IMR-90 (cell line): ENCODE data around the gene TSSK2. TPM values are rescaled to one million over a fixed set of nuclear protein-coding genes. Genes with fewer than 3 reads are reported as not detected.

ENCODE experiments used
- ATAC-seq: fragments of 200-7000 bp; cut with Tn5 transposase; 2 replicates; pipeline ENCODE4 v1.9.1; 2020; ENCODE audit warnings: low read depth, mild to moderate bottlenecking, moderate library complexity
- BruUV-seq: library from RNA; stranded (reverse); fragments of 400-500 nt; replicated peaks from 2 replicates; lab custom pipeline; 2021; lab: Mats Ljungman, UMichigan
- CTCF ChIA-PET: fragments of 300-600 bp; formaldehyde crosslinking; extraction: SDS; loops from one replicate; lab custom pipeline; 2021; ENCODE audit warnings: antibody characterized with exemption; lab: Yijun Ruan, JAX
- POLR2A ChIA-PET: fragments of 300-600 bp; sonication (Branson Sonifier 250); formaldehyde crosslinking; loops from one replicate; lab custom pipeline; 2022; ENCODE audit warnings: antibody characterized with exemption; ENCODE audit not compliant: unreplicated experiment; lab: Charles Lee
- DNase-seq: peaks from one replicate; pipeline ENCODE4 v3.0.0; 2013
- H2AFZ ChIP-seq: replicated peaks from 2 replicates; pipeline ENCODE3; 2013; ENCODE audit warnings: low read length, mild to moderate bottlenecking; ENCODE audit not compliant: poor library complexity
- H2AK5ac ChIP-seq: 2 replicates; pipeline ENCODE4 v1.6.1; 2013; ENCODE audit warnings: low read depth, low read length, inconsistent platforms
- H2AK9ac ChIP-seq: replicated peaks from 2 replicates; pipeline ENCODE3; 2013; ENCODE audit warnings: mild to moderate bottlenecking, low read depth, low read length, moderate library complexity; ENCODE audit not compliant: poor library complexity
- H2BK120ac ChIP-seq: 2 replicates; pipeline ENCODE4 v1.6.1; 2013; ENCODE audit warnings: low read depth, low read length, inconsistent platforms
- H2BK15ac ChIP-seq: 3 replicates; pipeline ENCODE4 v1.6.1; 2013; ENCODE audit warnings: low read depth, low read length, inconsistent platforms
- H2BK20ac ChIP-seq: 2 replicates; pipeline ENCODE4 v1.6.1; 2013; ENCODE audit warnings: low read depth, mild to moderate bottlenecking, inconsistent platforms, low read length, moderate library complexity
- H2BK5ac ChIP-seq: 2 replicates; pipeline ENCODE4 v1.6.1; 2013; ENCODE audit warnings: mild to moderate bottlenecking, low read depth, low read length, inconsistent platforms; ENCODE audit not compliant: poor library complexity, severe bottlenecking
- H3K14ac ChIP-seq: replicated peaks from 2 replicates; pipeline ENCODE4 v1.6.1; 2013; ENCODE audit warnings: low read depth, low read length, inconsistent platforms
- H3K18ac ChIP-seq: 2 replicates; pipeline ENCODE4 v1.6.1; 2013; ENCODE audit warnings: low read depth, low read length, control low read depth
- H3K23ac ChIP-seq: 2 replicates; pipeline ENCODE4 v1.6.1; 2013; ENCODE audit warnings: low read depth, low read length, inconsistent platforms
- H3K27ac ChIP-seq: 2 replicates; pipeline ENCODE4 v1.5.1; 2013; ENCODE audit warnings: mild to moderate bottlenecking, control low read depth, low read length; ENCODE audit not compliant: insufficient read depth
- H3K27me3 ChIP-seq: 2 replicates; pipeline ENCODE4 v1.6.1; 2013; ENCODE audit warnings: low read length; ENCODE audit not compliant: control insufficient read depth, insufficient read depth
- H3K36me3 ChIP-seq: 2 replicates; pipeline ENCODE4 v1.6.1; 2013; ENCODE audit warnings: low read length, mixed read lengths; ENCODE audit not compliant: control insufficient read depth, insufficient read depth
- H3K4ac ChIP-seq: 2 replicates; pipeline ENCODE4 v1.6.1; 2013; ENCODE audit warnings: low read depth, low read length, inconsistent platforms
- H3K4me1 ChIP-seq: 2 replicates; pipeline ENCODE4 v1.6.1; 2013; ENCODE audit warnings: low read length, mixed read lengths; ENCODE audit not compliant: control insufficient read depth, insufficient read depth
- H3K4me2 ChIP-seq: 2 replicates; pipeline ENCODE4 v1.6.1; 2013; ENCODE audit warnings: low read depth, mild to moderate bottlenecking, control low read depth, low read length, moderate library complexity
- H3K4me3 ChIP-seq: 2 replicates; pipeline ENCODE4 v1.5.1; 2013; ENCODE audit warnings: low read depth, mild to moderate bottlenecking, control low read depth, low read length, moderate library complexity; ENCODE audit not compliant: insufficient read depth
- H3K56ac ChIP-seq: 2 replicates; pipeline ENCODE4 v1.6.1; 2013; ENCODE audit warnings: low read length, inconsistent platforms; ENCODE audit not compliant: insufficient read depth; ENCODE audit errors: extremely low read depth
- H3K79me1 ChIP-seq, 2 experiments: 2 replicates each; pipeline ENCODE4 v1.6.1; 2013; ENCODE audit warnings: low read length in 2 of 2, inconsistent platforms in 1 of 2, low read depth in 1 of 2
- H3K9ac ChIP-seq: 2 replicates; pipeline ENCODE4 v1.6.1; 2013; ENCODE audit warnings: low read depth, low read length, control low read depth
- H3K9me1 ChIP-seq: 2 replicates; pipeline ENCODE4 v1.6.1; 2013; ENCODE audit warnings: low read length, inconsistent platforms; ENCODE audit not compliant: insufficient read depth
- H3K9me3 ChIP-seq: 2 replicates; pipeline ENCODE4 v1.6.1; 2013; ENCODE audit warnings: low read length; ENCODE audit not compliant: control insufficient read depth, insufficient read depth
- H4K20me1 ChIP-seq: 2 replicates; pipeline ENCODE4 v1.6.1; 2013; ENCODE audit warnings: low read length, inconsistent platforms; ENCODE audit not compliant: insufficient read depth
- H4K5ac ChIP-seq: 2 replicates; pipeline ENCODE4 v1.6.1; 2013; ENCODE audit warnings: mild to moderate bottlenecking, low read depth, low read length, control low read depth
- H4K8ac ChIP-seq, 2 experiments: 2 replicates each; pipeline ENCODE4 v1.6.1; 2013; ENCODE audit warnings: low read depth in 2 of 2, low read length in 2 of 2, control low read depth in 1 of 2, inconsistent platforms in 1 of 2
- H4K91ac ChIP-seq: 2 replicates; pipeline ENCODE4 v1.6.1; 2013; ENCODE audit warnings: low read depth, low read length, inconsistent platforms; ENCODE audit not compliant: insufficient read depth
- BHLHE40 ChIP-seq: fragments of 150-350 bp; IDR thresholded peaks from 2 replicates; pipeline ENCODE4 v1.6.1; 2016; ENCODE audit warnings: mild to moderate bottlenecking, low read depth, low read length
- CEBPB ChIP-seq: IDR thresholded peaks from 2 replicates; pipeline ENCODE4 v1.6.1; 2012; ENCODE audit warnings: low read depth, low read length, improper control_type of control experiment
- CHD1 ChIP-seq: IDR thresholded peaks from 2 replicates; pipeline ENCODE4 v1.6.1; 2012; ENCODE audit warnings: low read depth, low read length, improper control_type of control experiment
- ELK1 ChIP-seq: fragments of 150-350 bp; IDR thresholded peaks from 2 replicates; pipeline ENCODE4 v1.6.1; 2016; ENCODE audit warnings: low read depth, mild to moderate bottlenecking, low read length, moderate library complexity, borderline replicate concordance
- FOS ChIP-seq: fragments of 150-350 bp; IDR thresholded peaks from 2 replicates; pipeline ENCODE4 v1.6.1; 2016; ENCODE audit warnings: low read depth, low read length
- MAZ ChIP-seq: IDR thresholded peaks from 2 replicates; pipeline ENCODE4 v1.6.1; 2012; ENCODE audit warnings: low read depth, mild to moderate bottlenecking, low read length, improper control_type of control experiment, moderate library complexity, borderline replicate concordance
- MXI1 ChIP-seq: IDR thresholded peaks from 2 replicates; pipeline ENCODE4 v1.6.1; 2012; ENCODE audit warnings: low read depth, mild to moderate bottlenecking, low read length, moderate library complexity, borderline replicate concordance
- RAD21 ChIP-seq: IDR thresholded peaks from 2 replicates; pipeline ENCODE4 v1.6.1; 2012; ENCODE audit warnings: low read length, improper control_type of control experiment
- RFX5 ChIP-seq: IDR thresholded peaks from 2 replicates; pipeline ENCODE4 v1.8.0; 2012; ENCODE audit warnings: low read depth, mild to moderate bottlenecking, low read length, moderate library complexity
- WGBS, 2 experiments: methylation state at CpG; one replicate each; pipeline versions ENCODE4 v1.1.5 to v1.1.7; 2013; ENCODE audit warnings: missing lambda C conversion rate in 2 of 2; ENCODE audit not compliant: insufficient read length in 1 of 2; ENCODE audit errors: extremely low coverage in 2 of 2; 5-methylcytosine and 5-hydroxymethylcytosine counted together
- dilution Hi-C: fragments of 300-500 bp; cut with HindIII; formaldehyde crosslinking; loops from one replicate; pipeline ENCODE4 v1.14.3; 2018; ENCODE audit warnings: low sequenced_read_pairs; ENCODE audit not compliant: unreplicated experiment
- in situ Hi-C: fragments of 300-500 bp; cut with MboI; formaldehyde crosslinking; loops from 3 replicates; pipeline ENCODE4 v1.14.3; 2019; ENCODE audit warnings: low sequenced_read_pairs, inconsistent platforms, mixed read lengths
- intact Hi-C: fragments of 100-400 bp; cut with micrococcal nuclease; formaldehyde crosslinking; loops from 2 replicates; pipeline ENCODE4 v1.10.0; 2022
- polyA plus RNA-seq, 3 experiments: library from polyadenylated mRNA; depleted of rRNA; stranded (reverse); fragments of >200 nt; gene quantifications; 2 replicates each; pipeline ENCODE4 v1.2.3, GENCODE V29; 2012; ENCODE audit warnings: low replicate concordance in 1 of 3
- total RNA-seq: library from RNA; depleted of rRNA; stranded (reverse); fragments of >200 nt; gene quantifications from 2 replicates; pipeline ENCODE4 v1.2.3, GENCODE V29; 2012

Gene TSSK2
- total and polyA plus RNA-seq, 2 of the 4 experiments (the other 2 are of a cell fraction) = not detected

GRCh38 chr22:19143967-19144400 is 12.9 kb downstream of the TSSK2 start:
- DNase-seq (peak; percentile 18), ATAC-seq (no peak)
- no peak overlapping the region for H3K18ac ChIP-seq
- H2BK20ac ChIP-seq = no peak overlapping the region
- H3K56ac ChIP-seq = peak overlapping the region; percentile 44; the same call in 1 of the 2 replicates
- TF ChIP-seq RAD21 = no peak
- no peak for TF ChIP-seq BHLHE40
- TF ChIP-seq MXI1 = no peak
- TF ChIP-seq CEBPB = no peak
- TF ChIP-seq ELK1 = no peak
- TF ChIP-seq RFX5 = no peak
- TF ChIP-seq CHD1 = no peak
- no peak for TF ChIP-seq FOS
- no peak for TF ChIP-seq MAZ
- H4K20me1 ChIP-seq = peaks cover 4% of the 10 kb centered on the region
- H3K36me3 ChIP-seq = peaks cover 32% of the 10 kb centered on the region
- peak overlapping the region; percentile 71; the same call in 1 of the 2 replicates for H3K14ac ChIP-seq
- WGBS, 2 experiments = 5% methylated on average over 6 of the region's 17 CpGs; no CpG with 5 or more reads in 1 of the 2 experiments
- H4K8ac ChIP-seq = peak overlapping the region; percentile 65 to 87
- in situ Hi-C loops = no loop called here
- peaks cover 7 to 27% of the 10 kb centered on the region in 2 experiments for H3K79me1 ChIP-seq
- intact Hi-C loops = loop anchor here (1.0 kb wide), 1 partner anchor 486 kb away; no protein-coding TSS in a partner anchor
- no peak overlapping the region for H2BK120ac ChIP-seq
- peak overlapping the region; percentile 94 for H2AFZ ChIP-seq
- no peaks in the 10 kb centered on the region for H3K4me1 ChIP-seq
- peak overlapping the region; percentile 52; the same call in 1 of the 2 replicates for H3K23ac ChIP-seq
- H3K4me2 ChIP-seq = peak overlapping the region; percentile 90
- peak overlapping the region; percentile 70 for H3K4ac ChIP-seq
- H3K9me3 ChIP-seq = no peaks in the 10 kb centered on the region
- H2AK5ac ChIP-seq = peak overlapping the region; percentile 47; the same call in 1 of the 2 replicates
- H2AK9ac ChIP-seq = peak overlapping the region; percentile 85
- dilution Hi-C loops = no loop called here
- ChIA-PET CTCF (interaction anchor here (0.5 to 1.1 kb wide), 4 partner anchors 10 to 143 kb away, joined by 3 read pairs; no protein-coding TSS in a partner anchor), POLR2A (no interaction called here)
- H3K27ac ChIP-seq = peak overlapping the region; percentile 60
- no peak overlapping the region for H2BK5ac ChIP-seq
- H3K27me3 ChIP-seq = peaks cover 21% of the 10 kb centered on the region
- peak overlapping the region; percentile 11; the same call in 1 of the 2 replicates for H4K5ac ChIP-seq
- no peak overlapping the region for H4K91ac ChIP-seq
- peak overlapping the region; percentile 75 for H3K9ac ChIP-seq
- H2BK15ac ChIP-seq = no peak overlapping the region
- 0 out of 2 replicates have a peak, but pooled peaks cover 3% of the 10 kb centered on the region for H3K9me1 ChIP-seq
- peak overlapping the region; percentile 69 for H3K4me3 ChIP-seq
- no TSS peak for BruUV-seq
